Activated naive CD4-positive, alpha-beta T cell treated with anti-CD3 and anti-CD28 coated beads for 36 hours (primary cell): ENCODE measurements around the gene WDR7. TPM values are rescaled to one million over a fixed set of nuclear protein-coding genes. Genes with fewer than 3 reads are reported as not detected.

Experiments
- CTCF ChIA-PET: fragments of 350-600 bp; sonication (Branson Sonifier 250); formaldehyde crosslinking; loops from one replicate; lab custom pipeline; 2021; ENCODE audit warnings: antibody characterized with exemption; lab: Charles Lee
- DNase-seq: peaks from one replicate; pipeline ENCODE4 v3.0.0-alpha.2; 2020
- H3K27ac Mint-ChIP-seq: one replicate; pipeline ENCODE4 v1.8.0; 2021; ENCODE audit warnings: mild to moderate bottlenecking, mixed read lengths
- H3K27me3 Mint-ChIP-seq: one replicate; pipeline ENCODE4 v1.8.0; 2021; ENCODE audit warnings: low read depth, mixed read lengths
- H3K36me3 Mint-ChIP-seq: one replicate; pipeline ENCODE4 v1.8.0; 2021; ENCODE audit warnings: low read depth, mixed read lengths
- H3K4me1 Mint-ChIP-seq: one replicate; pipeline ENCODE4 v1.8.0; 2021; ENCODE audit warnings: low read depth, mixed read lengths
- H3K4me3 Mint-ChIP-seq: one replicate; pipeline ENCODE4 v1.8.0; 2021; ENCODE audit warnings: mild to moderate bottlenecking, moderate library complexity, mixed read lengths
- H3K9me3 Mint-ChIP-seq: one replicate; pipeline ENCODE4 v1.8.0; 2021; ENCODE audit warnings: mixed read lengths
- intact Hi-C: fragments of 100-400 bp; cut with micrococcal nuclease; formaldehyde crosslinking; loops from one replicate; pipeline ENCODE4 v1.15.1; 2023
- total RNA-seq, 2 experiments: library from RNA; stranded (reverse); gene quantifications; one replicate each; pipeline ENCODE4 v1.2.3, GENCODE V29; 2021

Gene WDR7
- total RNA-seq, 2 experiments from 2014 or later: 17.3 to 19.5 TPM

DNA sequence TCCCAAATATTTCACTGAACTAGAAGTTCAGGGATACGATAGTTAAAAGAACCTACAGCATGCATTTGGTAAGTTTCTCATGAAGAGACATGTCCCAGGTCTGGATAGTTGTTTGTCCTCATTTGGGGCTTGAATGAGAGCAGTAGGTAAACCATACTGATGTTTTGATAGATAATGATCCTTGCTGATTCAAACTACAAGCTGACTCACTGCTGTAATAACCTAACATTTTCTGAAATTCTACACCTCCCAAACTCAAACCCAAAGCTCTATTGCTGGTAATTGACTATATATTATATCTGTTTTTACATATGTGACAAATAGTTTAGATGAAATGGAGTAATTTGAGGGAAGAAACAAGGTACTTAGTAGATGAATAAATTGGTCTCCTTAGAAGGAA lies 341.6 kb downstream of the WDR7 start:
- CTCF ChIA-PET: interaction anchor here (1.5 kb wide), 1 partner anchor 124 kb away, joined by 3 read pairs; no protein-coding TSS in a partner anchor
- Mint-ChIP-seq H3K36me3 (peaks cover 5% of the 10 kb centered on the region), H3K27ac (no peak overlapping the region), H3K27me3 (no peaks in the 10 kb centered on the region), H3K4me3 (no peak overlapping the region), H3K4me1 (peaks cover 4% of the 10 kb centered on the region), H3K9me3 (peaks cover 2% of the 10 kb centered on the region)
- DNase-seq: no peak
- intact Hi-C loops: loop anchor here (1.0 kb wide), 1 partner anchor 12 kb away; no protein-coding TSS in a partner anchor

GRCh38 chr18:56995579-56996188 lies 344.5 kb downstream of the WDR7 start:
- Mint-ChIP-seq H3K36me3 (peaks cover 2% of the 10 kb centered on the region), H3K4me3 (no peak overlapping the region), H3K27me3 (no peaks in the 10 kb centered on the region), H3K27ac (no peak overlapping the region), H3K9me3 (peaks cover 1% of the 10 kb centered on the region), H3K4me1 (peaks cover 4% of the 10 kb centered on the region)
- intact Hi-C loops: no loop called here
- DNase-seq: no peak
- CTCF ChIA-PET: interaction anchor here (0.7 kb wide), 1 partner anchor 182 kb away, joined by 3 read pairs; no protein-coding TSS in a partner anchor

GRCh38 chr18:56997200-56997599 lies 346.0 kb downstream of the WDR7 start:
- no peak for DNase-seq
- Mint-ChIP-seq H3K27me3 (no peaks in the 10 kb centered on the region), H3K4me3 (no peak overlapping the region), H3K27ac (no peak overlapping the region), H3K36me3 (no peaks in the 10 kb centered on the region), H3K4me1 (peaks cover 5% of the 10 kb centered on the region), H3K9me3 (no peaks in the 10 kb centered on the region)
- CTCF ChIA-PET: no interaction called here
- intact Hi-C loops: no loop called here

DNA sequence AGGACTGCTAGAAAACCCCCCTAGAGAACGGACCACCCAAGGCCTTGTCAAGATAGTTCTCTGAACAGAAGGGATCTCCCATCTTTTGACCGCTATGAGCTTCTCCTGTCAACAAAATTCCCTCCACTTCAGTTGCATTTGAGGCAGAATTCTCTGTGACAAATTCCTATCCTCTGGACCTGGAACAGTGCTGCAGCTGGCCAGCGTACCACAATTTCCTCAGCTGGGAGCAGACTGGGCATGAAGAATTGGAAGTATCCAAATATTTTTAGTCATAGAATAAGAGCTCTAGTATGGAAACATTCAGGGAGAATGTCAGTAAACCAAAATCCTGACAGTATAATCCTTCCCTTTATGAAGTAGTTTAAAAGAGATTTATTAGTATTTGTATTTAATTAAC lies 348.7 kb downstream of the WDR7 start:
- DNase-seq: no peak
- H3K27ac Mint-ChIP-seq: no peak overlapping the region
- CTCF ChIA-PET: no interaction called here
- H3K27me3 Mint-ChIP-seq: no peaks in the 10 kb centered on the region
- H3K36me3 Mint-ChIP-seq: no peaks in the 10 kb centered on the region
- H3K4me3 Mint-ChIP-seq: no peak overlapping the region
- intact Hi-C loops: loop anchor here (5.0 to 10.0 kb wide), 3 partner anchors 195 to 837 kb away; partner anchors contain the start of gene ONECUT2
- H3K4me1 Mint-ChIP-seq: peaks cover 18% of the 10 kb centered on the region
- H3K9me3 Mint-ChIP-seq: no peaks in the 10 kb centered on the region

DNA sequence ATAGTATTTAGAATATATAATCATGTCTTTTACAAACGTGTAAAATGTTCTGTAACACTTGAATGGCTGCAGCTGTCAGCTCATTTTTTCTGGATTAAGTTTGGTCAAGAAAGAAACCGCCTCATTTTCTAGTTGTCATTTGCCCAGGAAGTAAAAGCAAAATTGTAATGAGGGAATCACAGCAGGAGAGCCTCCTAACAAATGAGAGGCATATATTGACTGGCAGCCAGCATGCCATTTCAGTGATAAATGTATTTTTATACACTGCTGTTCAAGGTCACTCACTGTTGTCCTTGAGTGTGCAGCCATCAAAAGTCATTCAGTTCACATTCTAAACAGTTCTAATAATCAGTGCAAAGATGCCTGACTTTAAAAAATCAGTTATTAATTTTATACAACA lies 351.5 kb downstream of the WDR7 start:
- no peak for DNase-seq
- Mint-ChIP-seq H3K27me3 (no peaks in the 10 kb centered on the region), H3K36me3 (no peaks in the 10 kb centered on the region), H3K4me3 (no peak overlapping the region), H3K4me1 (peaks cover 23% of the 10 kb centered on the region), H3K9me3 (no peaks in the 10 kb centered on the region), H3K27ac (no peak overlapping the region)
- CTCF ChIA-PET: no interaction called here
- intact Hi-C loops: loop anchor here (5.0 to 10.0 kb wide), 3 partner anchors 198 to 835 kb away; partner anchors contain the start of gene ONECUT2

DNA sequence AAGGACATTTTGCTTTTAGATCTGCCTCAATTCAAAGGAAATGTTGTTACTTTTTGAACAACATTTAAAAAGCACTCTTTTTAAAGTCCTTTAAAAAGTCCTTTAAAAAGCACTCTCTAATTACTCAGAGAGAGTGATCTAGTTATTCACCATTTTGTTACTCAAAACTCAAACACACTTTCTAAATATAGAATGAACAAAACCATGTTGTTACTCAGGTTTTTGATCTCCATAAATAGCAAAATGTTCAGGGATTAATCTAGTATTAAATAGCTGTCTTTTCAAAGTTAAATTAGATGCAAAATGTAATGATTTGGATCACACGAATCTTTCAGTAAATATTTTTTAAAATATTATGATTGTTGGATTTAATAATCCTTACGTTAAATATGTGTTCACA lies 352.2 kb downstream of the WDR7 start:
- DNase-seq: no peak
- Mint-ChIP-seq H3K27ac (no peak overlapping the region), H3K9me3 (no peaks in the 10 kb centered on the region), H3K4me1 (peaks cover 23% of the 10 kb centered on the region), H3K36me3 (no peaks in the 10 kb centered on the region), H3K4me3 (no peak overlapping the region), H3K27me3 (no peaks in the 10 kb centered on the region)
- intact Hi-C loops: loop anchor here (5.0 to 10.0 kb wide), 3 partner anchors 199 to 834 kb away; partner anchors contain the start of gene ONECUT2
- CTCF ChIA-PET: no interaction called here

DNA sequence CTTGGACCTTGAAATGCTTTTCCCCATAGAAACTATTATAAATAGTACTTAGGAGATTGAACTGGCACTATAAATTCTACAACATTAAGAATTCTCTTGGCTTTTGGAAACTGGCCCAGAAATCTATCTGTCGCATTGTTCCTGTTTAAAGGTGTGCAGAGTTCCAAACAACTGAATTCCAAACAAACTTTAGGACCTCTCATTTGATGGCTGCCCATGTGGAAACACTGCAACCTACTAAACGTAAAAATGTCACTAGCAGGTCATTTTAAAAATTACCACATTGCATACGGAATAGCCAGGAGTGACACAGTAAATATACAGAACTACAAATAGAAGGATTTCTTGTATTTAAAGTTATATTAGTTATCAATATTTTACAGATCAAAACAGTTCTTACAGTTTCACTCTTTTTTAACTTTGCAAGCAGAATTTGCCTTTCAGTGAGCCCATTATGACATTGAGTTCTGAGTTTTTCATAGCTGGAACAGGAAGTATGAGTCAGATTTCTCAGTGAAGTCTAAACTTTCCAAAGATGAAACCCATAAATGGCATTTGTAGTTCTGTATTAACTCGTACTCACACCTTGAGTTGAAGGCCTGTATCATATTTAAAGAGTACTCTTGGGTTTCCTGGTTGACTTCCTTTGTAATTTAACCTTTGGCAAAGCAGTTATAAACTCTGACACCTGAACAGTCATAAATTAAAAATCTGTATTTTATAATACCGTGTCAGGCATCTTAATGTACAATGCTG lies 353.4 kb downstream of the WDR7 start:
- Mint-ChIP-seq H3K36me3 (no peaks in the 10 kb centered on the region), H3K9me3 (no peaks in the 10 kb centered on the region), H3K4me1 (peaks cover 23% of the 10 kb centered on the region), H3K4me3 (no peak overlapping the region), H3K27ac (no peak overlapping the region), H3K27me3 (no peaks in the 10 kb centered on the region)
- DNase-seq: no peak
- intact Hi-C loops: loop anchor here (1.0 to 10.0 kb wide), 7 partner anchors 11 to 833 kb away; partner anchors contain the start of genes ONECUT2 and WDR7
- CTCF ChIA-PET: interaction anchor here (0.5 kb wide), 1 partner anchor 285 kb away, joined by 4 read pairs; no protein-coding TSS in a partner anchor

- Mint-ChIP-seq H3K36me3 (peaks cover 1% of the 10 kb centered on the region), H3K9me3 (no peaks in the 10 kb centered on the region), H3K27me3 (no peaks in the 10 kb centered on the region), H3K27ac (no peak overlapping the region), H3K4me1 (peaks cover 18% of the 10 kb centered on the region), H3K4me3 (no peak overlapping the region)
- intact Hi-C loops: loop anchor here (10.0 kb wide), 1 partner anchor 203 kb away; no protein-coding TSS in a partner anchor
- CTCF ChIA-PET: no interaction called here
- no peak for DNase-seq
Measured at GRCh38 chr18:57008001-57008686, 357.0 kb downstream of the WDR7 start.

DNA sequence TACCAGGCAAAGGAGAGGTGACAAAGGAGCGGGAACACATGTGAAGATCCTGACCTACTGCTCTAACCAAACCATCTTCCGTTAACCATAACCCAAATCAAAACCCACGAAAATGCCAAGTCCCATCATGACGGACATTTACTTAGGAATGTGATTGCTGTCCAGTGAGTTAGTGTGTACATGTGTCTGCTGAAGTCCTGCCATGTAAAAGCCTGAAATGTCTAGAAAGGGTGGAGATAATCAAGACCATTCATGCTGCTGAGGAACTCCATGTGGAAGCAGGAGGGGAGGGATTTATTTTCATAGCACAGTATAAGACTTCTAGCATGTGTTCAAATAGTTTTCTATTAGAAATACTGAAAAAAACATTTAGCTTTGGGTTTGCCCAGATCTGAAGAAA lies 358.7 kb downstream of the WDR7 start:
- peaks cover 5% of the 10 kb centered on the region for H3K4me1 Mint-ChIP-seq
- H3K9me3 Mint-ChIP-seq: no peaks in the 10 kb centered on the region
- DNase-seq: no peak
- CTCF ChIA-PET: no interaction called here
- H3K36me3 Mint-ChIP-seq: peaks cover 1% of the 10 kb centered on the region
- H3K27ac Mint-ChIP-seq: no peak overlapping the region
- no peaks in the 10 kb centered on the region for H3K27me3 Mint-ChIP-seq
- no peak overlapping the region for H3K4me3 Mint-ChIP-seq
- intact Hi-C loops: loop anchor here (10.0 kb wide), 1 partner anchor 205 kb away; no protein-coding TSS in a partner anchor

DNA sequence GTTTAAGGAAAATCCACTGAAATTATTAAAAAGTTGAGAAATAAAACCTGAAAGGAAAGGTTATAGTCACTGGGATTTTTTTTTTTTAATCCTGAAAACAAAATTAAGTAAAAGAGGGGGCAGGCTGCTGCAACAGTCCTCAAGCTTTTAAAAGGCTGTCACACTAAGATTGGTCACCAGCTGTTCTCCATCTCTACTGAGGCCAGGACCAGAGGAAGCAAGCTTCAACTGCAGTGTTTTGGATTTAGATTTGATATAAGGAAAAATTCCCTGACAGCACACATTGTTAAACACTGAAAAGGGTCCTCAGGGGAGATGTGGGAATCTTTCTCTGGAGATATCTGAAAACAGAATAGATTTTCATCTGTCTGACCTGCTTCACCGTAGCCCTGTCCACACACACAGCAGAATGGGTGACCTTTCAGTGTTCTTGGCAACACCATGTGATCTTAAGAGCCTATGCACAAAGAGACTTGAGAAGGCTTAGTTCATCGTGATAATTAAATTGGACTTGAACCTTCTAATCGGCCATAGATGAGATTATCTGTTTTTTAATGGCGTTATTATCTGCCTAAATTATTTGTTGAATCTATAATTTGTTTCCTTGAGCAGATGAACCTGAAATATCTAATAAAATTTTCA lies 363.7 kb downstream of the WDR7 start:
- H3K27ac Mint-ChIP-seq: no peak overlapping the region

GRCh38 chr18:57015451-57015850 lies 364.3 kb downstream of the WDR7 start:
- H3K36me3 Mint-ChIP-seq: peaks cover 3% of the 10 kb centered on the region
- no peaks in the 10 kb centered on the region for H3K27me3 Mint-ChIP-seq
- intact Hi-C loops: no loop called here
- DNase-seq: no peak
- no peak overlapping the region for H3K27ac Mint-ChIP-seq
- peaks cover 23% of the 10 kb centered on the region for H3K4me1 Mint-ChIP-seq
- H3K4me3 Mint-ChIP-seq: no peak overlapping the region
- CTCF ChIA-PET: interaction anchor here (0.6 kb wide), 1 partner anchor 25 kb away, joined by 4 read pairs; no protein-coding TSS in a partner anchor
- H3K9me3 Mint-ChIP-seq: no peaks in the 10 kb centered on the region

More for the DNA sequence above, 363.7 kb downstream of the WDR7 start:
- intact Hi-C loops: no loop called here
- DNase-seq: no peak
- Mint-ChIP-seq H3K27me3 (no peaks in the 10 kb centered on the region), H3K36me3 (peaks cover 3% of the 10 kb centered on the region), H3K9me3 (no peaks in the 10 kb centered on the region), H3K4me3 (no peak overlapping the region), H3K4me1 (peaks cover 23% of the 10 kb centered on the region)
- CTCF ChIA-PET: interaction anchor here (0.6 kb wide), 1 partner anchor 545 kb away, joined by 6 read pairs; no protein-coding TSS in a partner anchor
